Hepatocyte (in vitro differentiated cells): ENCODE results near the gene ETV3.
"Not testable (repeated sequence)": the region's sequence is repeated elsewhere in the genome, so short reads cannot be mapped to it uniquely, and the experiment has no call there.

Experiments
- EZH2phosphoT487 ChIP-seq: fragments of 200-600 bp; sonication (generic); IDR thresholded peaks from one replicate; pipeline ENCODE4 v1.6.1; 2018; ENCODE audit warnings: antibody characterized with exemption, mild to moderate bottlenecking, low read depth, moderate library complexity; ENCODE audit not compliant: unreplicated experiment, severe bottlenecking
- TF ChIP-seq, protein P1 (sequence below): fragments of 200-600 bp; sonication (generic); IDR thresholded peaks from 2 replicates; pipeline ENCODE4 v1.5.1; 2016; ENCODE audit warnings: antibody characterized with exemption, mild to moderate bottlenecking; ENCODE audit not compliant: poor library complexity

- TF ChIP-seq EZH2phosphoT487 = not testable (repeated sequence)
- TF ChIP-seq, protein P1, sequence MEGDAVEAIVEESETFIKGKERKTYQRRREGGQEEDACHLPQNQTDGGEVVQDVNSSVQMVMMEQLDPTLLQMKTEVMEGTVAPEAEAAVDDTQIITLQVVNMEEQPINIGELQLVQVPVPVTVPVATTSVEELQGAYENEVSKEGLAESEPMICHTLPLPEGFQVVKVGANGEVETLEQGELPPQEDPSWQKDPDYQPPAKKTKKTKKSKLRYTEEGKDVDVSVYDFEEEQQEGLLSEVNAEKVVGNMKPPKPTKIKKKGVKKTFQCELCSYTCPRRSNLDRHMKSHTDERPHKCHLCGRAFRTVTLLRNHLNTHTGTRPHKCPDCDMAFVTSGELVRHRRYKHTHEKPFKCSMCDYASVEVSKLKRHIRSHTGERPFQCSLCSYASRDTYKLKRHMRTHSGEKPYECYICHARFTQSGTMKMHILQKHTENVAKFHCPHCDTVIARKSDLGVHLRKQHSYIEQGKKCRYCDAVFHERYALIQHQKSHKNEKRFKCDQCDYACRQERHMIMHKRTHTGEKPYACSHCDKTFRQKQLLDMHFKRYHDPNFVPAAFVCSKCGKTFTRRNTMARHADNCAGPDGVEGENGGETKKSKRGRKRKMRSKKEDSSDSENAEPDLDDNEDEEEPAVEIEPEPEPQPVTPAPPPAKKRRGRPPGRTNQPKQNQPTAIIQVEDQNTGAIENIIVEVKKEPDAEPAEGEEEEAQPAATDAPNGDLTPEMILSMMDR = not testable (repeated sequence)
Measured at GRCh38 chr1:157173241-157173640, 35.0 kb upstream of the ETV3 start.
